ENCODE measurements around the gene ZFPL1.
A peak's percentile ranks its signal among the peaks of the same experiment; 100 is the strongest.

ZFPL1 gene

DNA sequence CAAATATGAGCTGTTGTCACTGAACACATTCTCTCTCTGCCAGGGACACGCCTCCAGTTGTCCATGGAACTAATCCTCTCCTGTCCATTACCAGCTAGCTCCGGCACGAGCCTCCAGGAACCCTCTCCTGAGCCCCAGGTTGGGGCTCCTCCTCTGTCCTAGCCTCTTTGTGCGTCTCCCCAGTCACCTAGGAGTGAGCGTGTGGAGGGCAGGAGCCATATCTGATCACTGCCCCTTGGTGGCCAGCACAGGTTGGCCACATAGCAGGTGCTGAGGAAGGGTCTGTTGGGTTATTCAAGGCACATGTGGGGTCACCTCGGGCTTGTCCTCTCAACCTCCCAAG, 47.8 kb downstream of the ZFPL1 start:
- Mint-ChIP-seq H3K27ac (no peak overlapping the region), H3K4me3 (no peak overlapping the region)

DNA sequence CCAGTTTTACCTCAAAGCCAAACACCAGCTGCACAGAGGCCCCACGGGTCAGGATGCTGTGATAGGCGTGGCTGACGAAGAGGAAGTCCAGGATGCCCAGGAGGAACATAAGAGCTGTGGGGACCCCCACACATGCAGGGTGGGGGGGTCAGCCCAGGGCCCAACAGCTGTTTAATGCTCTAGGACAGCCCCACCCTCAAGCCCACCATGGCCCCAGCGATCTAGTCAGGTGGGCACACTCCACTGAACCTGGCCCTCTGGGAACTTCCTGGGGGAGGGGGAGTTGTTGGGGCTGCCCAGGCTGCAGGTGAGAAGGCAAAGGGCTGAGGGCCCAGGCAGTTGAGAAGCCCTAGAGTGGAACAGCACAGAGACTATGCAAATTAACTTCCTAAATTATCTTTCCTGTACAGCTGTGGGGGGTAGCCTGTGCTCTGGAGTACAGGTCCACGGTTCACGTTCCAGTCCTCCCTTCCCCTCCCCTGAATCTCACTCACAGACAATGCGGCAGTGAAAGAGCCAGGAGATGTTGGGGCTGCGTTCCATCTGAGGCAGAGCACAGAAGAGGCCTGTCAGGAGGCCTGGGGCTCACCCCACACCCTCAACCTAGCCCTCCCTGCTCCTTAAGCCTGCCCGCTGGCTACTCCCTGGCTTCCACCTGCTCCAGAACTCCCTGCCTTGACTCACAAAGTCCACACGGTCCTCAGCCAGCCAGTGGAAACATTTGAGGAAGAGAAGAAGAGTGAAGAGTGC, 48.4 kb downstream of the ZFPL1 start:
- peaks cover 22% of the 10 kb centered on the region for H3K36me3 Mint-ChIP-seq (ENCODE audit: low read depth)
- H3K4me3 Mint-ChIP-seq = peak overlapping the region; percentile 99
- H3K27me3 Mint-ChIP-seq (ENCODE audit: low read depth) = peaks cover 5% of the 10 kb centered on the region
- H3K9me3 Mint-ChIP-seq = no peaks in the 10 kb centered on the region
- peaks cover 26% of the 10 kb centered on the region for H3K4me1 Mint-ChIP-seq (ENCODE audit: low read depth)
- H3K27ac Mint-ChIP-seq = peak overlapping the region; percentile 100

More for the DNA sequence above, 47.8 kb downstream of the ZFPL1 start:
- peaks cover 28% of the 10 kb centered on the region for H3K4me1 Mint-ChIP-seq (ENCODE audit: low read depth)
- peaks cover 27% of the 10 kb centered on the region for H3K36me3 Mint-ChIP-seq (ENCODE audit: low read depth)
- H3K27me3 Mint-ChIP-seq (ENCODE audit: low read depth) = peaks cover 5% of the 10 kb centered on the region
- H3K9me3 Mint-ChIP-seq = no peaks in the 10 kb centered on the region

DNA sequence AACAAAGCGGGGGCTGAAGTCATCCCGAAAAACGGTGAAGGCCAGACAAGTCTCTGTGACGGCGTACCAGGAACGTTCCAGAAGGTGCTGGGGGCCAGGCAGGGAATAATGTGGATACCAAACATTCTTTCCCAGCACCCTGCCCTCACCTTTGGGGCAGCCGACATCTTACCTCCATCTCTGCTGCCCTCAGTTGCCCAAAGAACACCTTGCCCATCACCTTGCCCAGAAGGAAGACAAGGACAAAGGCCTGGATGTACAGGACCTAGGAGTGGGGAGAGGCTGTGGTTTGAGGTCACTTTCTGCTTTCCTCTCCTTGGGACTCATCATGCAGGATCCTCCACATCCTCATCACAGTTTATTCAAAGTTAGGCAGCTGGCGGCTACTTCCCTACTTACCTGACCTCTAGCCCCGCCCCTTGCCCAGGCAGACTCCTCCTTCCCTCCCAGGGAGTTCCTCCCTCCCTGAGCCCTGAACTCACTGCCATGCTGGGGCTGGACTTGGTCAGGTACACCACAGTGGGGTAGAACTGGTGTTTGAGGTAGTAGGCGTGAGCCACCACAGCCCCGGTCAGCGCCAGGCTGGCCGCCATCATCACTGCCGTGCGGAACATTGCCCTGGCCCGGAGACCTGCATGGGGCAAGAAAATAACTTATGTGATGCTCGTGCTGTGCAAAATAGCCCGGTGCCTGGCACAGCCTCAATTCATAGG, 49.1 kb downstream of the ZFPL1 start:
- peaks cover 5% of the 10 kb centered on the region for H3K27me3 Mint-ChIP-seq (ENCODE audit: low read depth)
- H3K9me3 Mint-ChIP-seq = no peaks in the 10 kb centered on the region
- H3K27ac Mint-ChIP-seq = peak overlapping the region; percentile 100
- peaks cover 19% of the 10 kb centered on the region for H3K36me3 Mint-ChIP-seq (ENCODE audit: low read depth)
- H3K4me3 Mint-ChIP-seq = peak overlapping the region; percentile 99
- peaks cover 28% of the 10 kb centered on the region for H3K4me1 Mint-ChIP-seq (ENCODE audit: low read depth)

DNA sequence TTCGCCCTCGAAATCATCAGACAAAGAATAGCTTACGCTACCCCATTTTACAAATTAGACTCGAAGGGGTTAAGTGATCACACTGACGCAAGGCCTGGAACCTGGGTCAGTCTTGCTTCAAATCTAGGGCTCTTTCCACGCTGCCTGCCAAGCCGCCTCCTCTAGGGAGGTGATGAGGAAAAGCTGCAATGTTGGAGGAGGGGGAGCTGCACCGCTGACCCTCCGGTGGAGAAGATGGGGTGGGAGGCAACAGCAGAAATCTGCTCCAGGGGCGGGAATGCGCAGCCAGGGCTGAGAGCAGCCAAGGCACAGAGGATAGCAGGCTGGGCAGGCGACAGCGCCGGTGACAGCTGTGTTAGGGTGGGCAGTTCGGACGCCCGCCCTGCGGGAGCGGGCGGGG, 49.7 kb downstream of the ZFPL1 start:
- peaks cover 28% of the 10 kb centered on the region for H3K4me1 Mint-ChIP-seq (ENCODE audit: low read depth)
- H3K27me3 Mint-ChIP-seq (ENCODE audit: low read depth) = peaks cover 5% of the 10 kb centered on the region
- H3K4me3 Mint-ChIP-seq = peak overlapping the region; percentile 99
- H3K36me3 Mint-ChIP-seq (ENCODE audit: low read depth) = peaks cover 19% of the 10 kb centered on the region
- peak overlapping the region; percentile 100 for H3K27ac Mint-ChIP-seq
- no peaks in the 10 kb centered on the region for H3K9me3 Mint-ChIP-seq

DNA sequence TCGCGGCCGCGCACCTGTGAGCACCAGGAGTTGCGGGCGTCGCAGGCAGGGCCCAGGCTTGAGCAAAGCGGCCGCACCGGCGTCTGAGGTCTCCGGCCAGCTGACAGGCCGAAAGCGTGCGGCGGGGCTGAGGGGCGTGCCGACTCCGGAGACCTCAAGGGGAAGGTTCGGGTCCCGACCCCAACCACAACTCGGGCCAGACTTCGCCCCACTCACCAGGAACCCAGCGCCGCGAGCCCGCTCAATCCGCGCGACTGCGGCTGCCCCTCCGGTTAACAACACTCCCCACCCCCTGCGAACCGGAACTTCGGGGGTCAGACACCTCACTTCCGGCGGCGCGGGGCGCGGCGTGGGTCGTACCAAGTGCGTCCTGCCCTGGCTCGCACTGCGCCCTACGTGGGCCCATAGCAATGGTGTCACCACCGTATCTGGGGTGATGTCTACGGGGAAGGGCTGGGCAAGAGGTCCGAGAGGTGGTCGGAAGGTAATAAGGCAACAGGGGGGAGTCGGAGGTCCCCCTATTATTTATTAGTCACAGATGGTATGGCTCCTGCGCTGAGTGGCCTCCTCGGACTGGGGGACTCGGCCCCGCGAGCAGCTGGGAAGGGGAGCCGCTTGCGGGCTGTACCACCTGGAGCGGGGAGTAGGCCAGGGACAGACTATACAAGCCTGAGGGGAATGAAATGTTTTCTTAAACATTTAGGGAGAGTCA, 50.4 kb downstream of the ZFPL1 start, which contains the start of gene SYVN1:
Gene SYVN1 (minus strand): TSS at position 280 of the 712 bp plus-strand sequence. CDS start 918 bp downstream, outside the sequence.
- peaks cover 28% of the 10 kb centered on the region for H3K4me1 Mint-ChIP-seq (ENCODE audit: low read depth)
- H3K9me3 Mint-ChIP-seq = no peaks in the 10 kb centered on the region
- H3K36me3 Mint-ChIP-seq (ENCODE audit: low read depth) = peaks cover 19% of the 10 kb centered on the region

DNA sequence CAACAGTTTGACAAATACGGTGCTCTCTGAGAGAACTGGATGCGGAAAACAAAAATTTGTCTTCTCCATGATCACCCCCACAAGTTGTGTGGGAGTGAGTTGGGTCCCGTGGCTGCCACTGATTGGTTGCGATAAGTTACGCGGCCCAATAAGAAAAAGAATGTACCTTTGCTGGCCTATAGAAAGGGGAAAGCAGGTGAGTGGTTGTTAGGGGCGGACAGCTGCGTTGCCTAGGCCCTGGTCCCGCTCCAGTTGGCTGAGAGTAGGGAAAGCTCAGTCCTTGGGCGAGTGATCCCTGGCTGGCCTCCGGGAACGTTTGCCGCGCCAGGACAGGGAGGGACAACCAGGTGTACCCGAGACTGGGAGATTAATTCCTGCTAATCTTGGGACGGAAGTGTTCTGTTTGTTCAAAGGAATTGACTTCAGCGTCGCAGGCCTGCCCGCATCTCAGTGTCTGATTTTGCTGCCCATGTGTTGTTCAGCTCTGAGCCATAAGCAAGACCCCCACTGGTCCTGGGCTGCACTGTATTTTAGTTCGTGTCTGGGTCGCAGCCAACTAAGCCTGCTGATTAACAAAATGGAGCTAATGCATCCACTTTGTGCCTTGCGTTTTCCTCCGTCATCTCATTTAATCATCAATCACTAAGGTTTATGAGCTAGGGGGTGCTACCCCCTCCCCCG, 51.1 kb downstream of the ZFPL1 start:
- H3K36me3 Mint-ChIP-seq (ENCODE audit: low read depth) = peaks cover 19% of the 10 kb centered on the region

More for the DNA sequence above, 50.4 kb downstream of the ZFPL1 start, which contains the start of gene SYVN1:
- H3K4me3 Mint-ChIP-seq = peak within 1 kb of the TSS; percentile 99
- peak within 1 kb of the TSS; percentile 100 for H3K27ac Mint-ChIP-seq
- peaks cover 5% of the 10 kb centered on the region for H3K27me3 Mint-ChIP-seq (ENCODE audit: low read depth)

DNA sequence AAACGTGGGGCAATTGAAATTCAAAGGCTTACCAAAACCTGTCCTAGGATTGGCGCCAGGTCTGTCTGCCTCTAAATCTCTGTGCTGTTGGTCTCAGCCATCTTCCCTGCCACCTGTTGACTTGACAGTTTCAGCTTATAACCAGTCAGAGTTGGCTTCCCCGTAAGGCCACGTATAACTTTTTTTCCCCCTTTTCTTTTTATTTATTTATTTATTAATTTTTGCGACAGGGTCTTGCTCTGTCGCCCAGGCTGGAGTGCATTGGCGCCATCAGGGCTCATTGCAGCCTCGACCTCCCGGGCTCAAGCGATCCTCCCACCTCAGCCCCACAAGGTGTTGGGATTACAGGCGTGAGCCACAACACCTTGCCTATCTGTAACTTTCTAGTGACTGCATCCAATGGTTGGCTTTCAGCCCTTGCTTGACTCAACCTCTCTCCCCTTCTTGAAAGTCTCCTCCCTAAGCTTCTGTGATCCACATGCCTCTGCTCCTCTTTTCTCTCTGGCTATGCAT, 51.7 kb downstream of the ZFPL1 start:
- peak overlapping the region; percentile 99 for H3K4me3 Mint-ChIP-seq
- H3K27ac Mint-ChIP-seq = peak overlapping the region; percentile 100
- H3K9me3 Mint-ChIP-seq = no peaks in the 10 kb centered on the region
- H3K36me3 Mint-ChIP-seq (ENCODE audit: low read depth) = peaks cover 17% of the 10 kb centered on the region
- peaks cover 28% of the 10 kb centered on the region for H3K4me1 Mint-ChIP-seq (ENCODE audit: low read depth)
- H3K27me3 Mint-ChIP-seq (ENCODE audit: low read depth) = peaks cover 12% of the 10 kb centered on the region

More for the DNA sequence above, 51.1 kb downstream of the ZFPL1 start:
- no peaks in the 10 kb centered on the region for H3K9me3 Mint-ChIP-seq
- H3K4me1 Mint-ChIP-seq (ENCODE audit: low read depth) = peaks cover 28% of the 10 kb centered on the region
- H3K27me3 Mint-ChIP-seq (ENCODE audit: low read depth) = peaks cover 8% of the 10 kb centered on the region
- H3K27ac Mint-ChIP-seq = peak overlapping the region; percentile 100
- H3K4me3 Mint-ChIP-seq = peak overlapping the region; percentile 99

DNA sequence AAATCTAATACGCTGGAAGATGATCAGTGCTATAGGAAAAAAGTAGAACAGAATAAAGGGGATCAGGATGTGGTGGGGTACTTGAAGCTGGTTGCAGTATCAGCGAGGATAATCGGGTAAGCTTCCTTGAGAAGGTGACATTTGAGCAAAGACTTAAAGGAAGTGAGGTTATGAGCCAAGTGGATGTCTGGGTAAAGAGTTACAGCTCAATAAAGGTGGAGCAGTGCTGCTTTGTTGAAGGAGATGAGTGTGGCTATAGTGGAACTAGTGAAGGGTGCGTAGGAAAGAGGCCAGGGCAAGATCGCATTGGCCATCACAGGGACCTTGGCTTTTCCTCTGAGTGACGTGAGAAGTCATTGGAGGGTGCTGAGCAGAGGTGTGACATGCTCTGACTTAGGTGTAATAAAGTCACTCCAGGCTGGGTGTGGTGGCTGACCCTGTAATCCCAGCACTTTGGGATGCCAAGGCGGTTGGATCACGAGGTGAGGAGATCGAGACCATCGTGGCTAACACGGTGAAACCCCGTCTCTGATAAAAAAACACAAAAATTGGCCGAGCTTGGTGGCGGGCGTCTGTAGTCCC, 52.6 kb downstream of the ZFPL1 start:
- peaks cover 13% of the 10 kb centered on the region for H3K36me3 Mint-ChIP-seq (ENCODE audit: low read depth)
- H3K4me1 Mint-ChIP-seq (ENCODE audit: low read depth) = peaks cover 28% of the 10 kb centered on the region
- peak overlapping the region; percentile 83 for H3K27ac Mint-ChIP-seq
- peaks cover 18% of the 10 kb centered on the region for H3K27me3 Mint-ChIP-seq (ENCODE audit: low read depth)
- H3K9me3 Mint-ChIP-seq = no peaks in the 10 kb centered on the region
- H3K4me3 Mint-ChIP-seq = no peak overlapping the region

All from T-helper 1 cell treated with Interleukin-12 subunit alpha and Interleukin-12 subunit beta and Interleukin-4 antibody, amounts not matched to agents 30 μg/mL and 1 μg/mL, for 36 hours (primary cell).